Endothelial cell of umbilical vein (primary cell): Measurements from ENCODE around the gene ZNF341. TPM values are rescaled to one million over a fixed set of nuclear protein-coding genes. Genes with fewer than 3 reads are reported as not detected.

ENCODE experiments used
- BruUV-seq: library from RNA; stranded (reverse); fragments of 400-500 nt; replicated peaks from 2 replicates; lab custom pipeline; 2021; lab: Mats Ljungman, UMichigan
- CTCF ChIA-PET: fragments of 300-600, 350-600 bp; sonication (Branson Sonifier 250); formaldehyde crosslinking; loops from one replicate; lab custom pipeline; 2021; ENCODE audit warnings: antibody characterized with exemption, inconsistent platforms; lab: Charles Lee
- POLR2A ChIA-PET: fragments of 300-600, 350-600 bp; sonication (Branson Sonifier 250); formaldehyde crosslinking; loops from one replicate; lab custom pipeline; 2021; ENCODE audit warnings: antibody characterized with exemption, inconsistent platforms; lab: Charles Lee
- DNase-seq: peaks from one replicate; pipeline ENCODE4 v3.0.0-alpha.2; 2011; ENCODE audit warnings: low read depth, low spot score
- FAIRE-seq: peaks from 2 replicates; lab custom pipeline; 2011; peaks lifted over from hg19 to GRCh38; lab: Jason Lieb, UNC
- H2AFZ ChIP-seq: 2 replicates; pipeline ENCODE4 v1.6.0; 2012; ENCODE audit warnings: low read depth, low read length, control low read depth, inconsistent platforms
- H3K27ac ChIP-seq: 2 replicates; pipeline ENCODE4 v1.5.1; 2011; ENCODE audit warnings: low read depth, mild to moderate bottlenecking, control low read depth, low read length, moderate library complexity; ENCODE audit not compliant: insufficient read depth
- H3K27me3 ChIP-seq, 2 experiments: 2 replicates each; pipeline versions ENCODE4 v1.6.0 to v1.6.1; 2011; ENCODE audit warnings: low read length in 2 of 2, mixed read lengths in 1 of 2; ENCODE audit not compliant: control insufficient read depth in 2 of 2, insufficient read depth in 2 of 2
- H3K36me3 ChIP-seq, 2 experiments: 2 replicates in 1 of 2; 3 replicates in 1 of 2; pipeline ENCODE4 v1.5.1; 2011; ENCODE audit warnings: low read length in 2 of 2, mild to moderate bottlenecking in 1 of 2, moderate library complexity in 1 of 2; ENCODE audit not compliant: control insufficient read depth in 2 of 2, insufficient read depth in 2 of 2; ENCODE audit errors: extremely low read depth in 1 of 2
- H3K4me1 ChIP-seq: 3 replicates; pipeline ENCODE4 v1.5.1; 2011; ENCODE audit warnings: mild to moderate bottlenecking, low read length; ENCODE audit not compliant: control insufficient read depth, insufficient read depth; ENCODE audit errors: extremely low read depth
- H3K4me2 ChIP-seq: 2 replicates; pipeline ENCODE4 v1.6.1; 2011; ENCODE audit warnings: low read length, control low read depth, mixed read lengths; ENCODE audit not compliant: insufficient read depth
- H3K4me3 ChIP-seq, 3 experiments: fragments of 200-600 bp in 1 of 3; sonication (generic), shearing (Covaris generic) in 1 of 3; replicated peaks in 1 of 3; 2 replicates each; pipeline ENCODE4 v1.5.1; 2011 to 2016; ENCODE audit warnings: control low read depth in 3 of 3, low read length in 3 of 3, mild to moderate bottlenecking in 2 of 3, inconsistent platforms in 1 of 3, low read depth in 1 of 3, moderate library complexity in 1 of 3; ENCODE audit not compliant: insufficient read depth in 1 of 3
- H3K79me2 ChIP-seq: 2 replicates; pipeline ENCODE4 v1.6.0; 2012; ENCODE audit warnings: low read length, inconsistent platforms; ENCODE audit not compliant: control insufficient read depth, insufficient read depth
- H3K9ac ChIP-seq: replicated peaks from 2 replicates; pipeline ENCODE3; 2011; ENCODE audit warnings: low read length, control low read depth; ENCODE audit not compliant: insufficient read depth; ENCODE audit errors: extremely low read depth
- H3K9me1 ChIP-seq: replicated peaks from 3 replicates; pipeline ENCODE4 v1.6.0; 2011; ENCODE audit warnings: mild to moderate bottlenecking, low read length; ENCODE audit not compliant: control insufficient read depth, insufficient read depth; ENCODE audit errors: extremely low read depth
- H3K9me3 ChIP-seq: replicated peaks from 2 replicates; pipeline ENCODE4 v1.5.1; 2012; ENCODE audit warnings: low read length, inconsistent platforms; ENCODE audit not compliant: control insufficient read depth, insufficient read depth
- H4K20me1 ChIP-seq: replicated peaks from 2 replicates; pipeline ENCODE3; 2011; ENCODE audit warnings: mild to moderate bottlenecking, low read length; ENCODE audit not compliant: control insufficient read depth, insufficient read depth; ENCODE audit errors: extremely low read depth
- EZH2 ChIP-seq: IDR thresholded peaks from 2 replicates; pipeline ENCODE4 v1.6.1; 2012; ENCODE audit warnings: borderline replicate concordance, low read depth, mild to moderate bottlenecking, moderate library complexity, low read length, inconsistent platforms; ENCODE audit not compliant: severe bottlenecking
- FOS ChIP-seq: IDR thresholded peaks from 2 replicates; pipeline ENCODE4 v1.6.1; 2011; ENCODE audit warnings: mild to moderate bottlenecking, low read length, moderate library complexity, borderline replicate concordance; ENCODE audit not compliant: insufficient read depth
- GATA2 ChIP-seq: IDR thresholded peaks from 2 replicates; pipeline ENCODE4 v1.7.0; 2011; ENCODE audit warnings: low read depth, mild to moderate bottlenecking, moderate library complexity, mixed read lengths, low read length; ENCODE audit not compliant: insufficient read length, insufficient read depth
- JUN ChIP-seq: IDR thresholded peaks from 2 replicates; pipeline ENCODE4 v1.6.1; 2011; ENCODE audit warnings: borderline replicate concordance, low read depth; ENCODE audit not compliant: insufficient read length, insufficient read depth
- MYC ChIP-seq: IDR thresholded peaks from one replicate; pipeline ENCODE4 v1.6.1; 2011; ENCODE audit warnings: mild to moderate bottlenecking, low read depth, low read length
- POLR2A ChIP-seq: IDR thresholded peaks from 2 replicates; pipeline ENCODE4 v1.6.1; 2012; ENCODE audit warnings: low read depth, mild to moderate bottlenecking, control low read depth, low read length
- POLR2AphosphoS5 ChIP-seq: IDR thresholded peaks from 2 replicates; pipeline ENCODE4 v1.6.1; 2012; ENCODE audit warnings: low read depth, mild to moderate bottlenecking, control low read depth, low read length, moderate library complexity; ENCODE audit not compliant: insufficient read depth
- dilution Hi-C: fragments of 300-500 bp; cut with MboI; formaldehyde crosslinking; loops from one replicate; pipeline ENCODE4 v1.15.0; 2019; ENCODE audit warnings: low sequenced_read_pairs; ENCODE audit not compliant: extremely low pct_ligation_motif_present
- intact Hi-C: fragments of 100-400 bp; cut with micrococcal nuclease; formaldehyde crosslinking; loops from one replicate; pipeline ENCODE4 v1.10.0; 2022
- polyA plus RNA-seq, 4 experiments: library from polyadenylated mRNA; depleted of rRNA in 3 of 4; stranded (reverse) in 3 of 4; unstranded in 1 of 4; fragments of >200 nt; gene quantifications; 2 replicates each; pipeline versions ENCODE4 v1.2.1 to v1.2.3, GENCODE V29; 2011 to 2012; ENCODE audit warnings: missing spikeins in 1 of 4
- total RNA-seq: library from RNA; stranded (reverse); gene quantifications from 2 replicates; pipeline ENCODE4 v1.2.3, GENCODE V29; 2021
- TF ChIP-seq, protein P1 (sequence below): IDR thresholded peaks from 2 replicates; pipeline ENCODE4 v1.6.1; 2011; ENCODE audit not compliant: insufficient read depth, insufficient read length
- TF ChIP-seq, protein P2 (sequence below), 2 donors: IDR thresholded peaks; 1 replicate in 1 of 2; 2 replicates in 1 of 2; pipeline ENCODE4 v1.5.1; 2011; ENCODE audit warnings: low read length in 2 of 2, mild to moderate bottlenecking in 2 of 2, moderate library complexity in 2 of 2, control low read depth in 1 of 2, inconsistent platforms in 1 of 2, low read depth in 1 of 2; ENCODE audit not compliant: insufficient read depth in 1 of 2; ENCODE audit errors: extremely low read depth in 1 of 2

ZNF341 gene
- total and polyA plus RNA-seq, 2 donors (not counting 3 experiments of a cell fraction or from before 2014, with no cell fraction given) = 4.9 TPM

DNA sequence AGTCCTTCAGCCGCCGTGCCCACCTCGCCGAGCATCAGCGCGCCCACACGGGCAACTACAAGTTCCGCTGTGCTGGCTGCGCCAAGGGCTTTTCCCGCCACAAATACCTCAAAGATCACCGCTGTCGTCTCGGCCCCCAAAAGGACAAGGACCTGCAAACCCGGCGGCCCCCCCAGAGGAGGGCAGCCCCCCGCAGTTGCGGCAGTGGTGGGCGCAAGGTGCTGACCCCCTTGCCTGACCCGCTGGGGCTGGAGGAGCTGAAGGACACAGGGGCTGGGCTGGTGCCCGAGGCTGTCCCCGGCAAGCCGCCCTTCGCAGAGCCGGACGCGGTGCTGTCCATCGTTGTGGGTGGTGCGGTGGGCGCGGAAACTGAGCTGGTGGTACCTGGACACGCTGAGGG, 59.2 kb downstream of the ZNF341 start:
- no peaks in the 10 kb centered on the region for H4K20me1 ChIP-seq
- peaks cover 53% of the 10 kb centered on the region for H3K4me1 ChIP-seq
- H3K4me3 ChIP-seq = no peak overlapping the region
- H3K9me3 ChIP-seq = no peaks in the 10 kb centered on the region
- no peak overlapping the region for H2AFZ ChIP-seq
- no peaks in the 10 kb centered on the region for H3K79me2 ChIP-seq
- no peak for FAIRE-seq
- intact Hi-C loops (no loop called here), dilution Hi-C loops (no loop called here)
- no peak for DNase-seq
- POLR2A ChIA-PET = no interaction called here
- no TSS peak for BruUV-seq
- H3K9me1 ChIP-seq = no peaks in the 10 kb centered on the region
- TF ChIP-seq EZH2 (no peak), POLR2A (no peak), GATA2 (no peak), FOS (no peak), JUN (no peak), MYC (no peak), POLR2AphosphoS5 (no peak)
- TF ChIP-seq, protein P1, sequence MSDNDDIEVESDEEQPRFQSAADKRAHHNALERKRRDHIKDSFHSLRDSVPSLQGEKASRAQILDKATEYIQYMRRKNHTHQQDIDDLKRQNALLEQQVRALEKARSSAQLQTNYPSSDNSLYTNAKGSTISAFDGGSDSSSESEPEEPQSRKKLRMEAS = no peak
- TF ChIP-seq, protein P2, sequence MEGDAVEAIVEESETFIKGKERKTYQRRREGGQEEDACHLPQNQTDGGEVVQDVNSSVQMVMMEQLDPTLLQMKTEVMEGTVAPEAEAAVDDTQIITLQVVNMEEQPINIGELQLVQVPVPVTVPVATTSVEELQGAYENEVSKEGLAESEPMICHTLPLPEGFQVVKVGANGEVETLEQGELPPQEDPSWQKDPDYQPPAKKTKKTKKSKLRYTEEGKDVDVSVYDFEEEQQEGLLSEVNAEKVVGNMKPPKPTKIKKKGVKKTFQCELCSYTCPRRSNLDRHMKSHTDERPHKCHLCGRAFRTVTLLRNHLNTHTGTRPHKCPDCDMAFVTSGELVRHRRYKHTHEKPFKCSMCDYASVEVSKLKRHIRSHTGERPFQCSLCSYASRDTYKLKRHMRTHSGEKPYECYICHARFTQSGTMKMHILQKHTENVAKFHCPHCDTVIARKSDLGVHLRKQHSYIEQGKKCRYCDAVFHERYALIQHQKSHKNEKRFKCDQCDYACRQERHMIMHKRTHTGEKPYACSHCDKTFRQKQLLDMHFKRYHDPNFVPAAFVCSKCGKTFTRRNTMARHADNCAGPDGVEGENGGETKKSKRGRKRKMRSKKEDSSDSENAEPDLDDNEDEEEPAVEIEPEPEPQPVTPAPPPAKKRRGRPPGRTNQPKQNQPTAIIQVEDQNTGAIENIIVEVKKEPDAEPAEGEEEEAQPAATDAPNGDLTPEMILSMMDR (IDR thresholded peaks at IDR 0.05; ENCODE audit: extremely low read depth in 1 of 2, insufficient read depth in 1 of 2, low read depth in 1 of 2, low read length in 2 of 2) = no peak
- CTCF ChIA-PET = interaction anchor here (1.1 to 4.1 kb wide), 8 partner anchors 11 to 231 kb away, joined by 3 to 51 read pairs (median 6); partner anchors contain the start of gene ZNF341
- H3K9ac ChIP-seq = no peak overlapping the region
- H3K27me3 ChIP-seq = no peaks in the 10 kb centered on the region
- H3K27ac ChIP-seq = no peak overlapping the region
- H3K4me2 ChIP-seq = no peak overlapping the region
- H3K36me3 ChIP-seq = no peaks in the 10 kb centered on the region
